ENCODE results near the gene ASPHD1.
"Not testable (repeated sequence)": the region's sequence is repeated elsewhere in the genome, so short reads cannot be mapped to it uniquely, and the experiment has no call there.

The ASPHD1 gene

DNA sequence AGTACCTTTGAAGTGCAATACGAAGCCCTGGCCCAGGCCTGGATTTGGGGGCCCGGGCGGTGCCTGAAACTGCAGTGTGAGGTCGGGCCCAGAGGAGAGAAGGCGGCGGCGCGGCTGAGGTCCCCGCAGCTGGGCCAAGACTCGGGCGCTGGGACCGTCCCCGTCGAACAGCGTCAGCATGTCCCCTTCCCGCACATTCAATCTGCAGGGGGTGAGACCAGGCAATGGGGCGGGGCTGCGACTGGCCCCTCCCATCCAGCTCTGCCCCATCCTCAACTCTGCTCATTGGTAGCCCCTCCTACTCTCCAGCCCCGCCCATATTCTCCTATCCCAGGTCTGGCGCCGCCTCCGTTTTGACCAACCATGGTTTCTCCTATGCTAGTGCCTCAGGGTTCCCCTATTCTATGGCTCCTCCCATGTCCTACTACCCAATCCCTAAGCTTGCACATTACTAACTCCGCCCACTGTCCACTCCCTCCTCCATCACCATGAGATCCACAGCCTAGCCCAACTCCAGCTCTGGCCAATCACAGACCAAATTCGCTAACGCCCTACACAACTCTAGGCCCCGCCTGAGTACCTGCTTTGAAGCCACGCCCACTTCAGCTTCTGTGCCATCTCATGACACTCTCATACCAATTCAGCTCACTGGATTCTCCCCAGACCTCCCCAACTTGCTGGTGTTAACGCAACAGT lies 22.9 kb upstream of the ASPHD1 start:
- peak overlapping the region; percentile 35 for H3K4me3 ChIP-seq (ENCODE audit: low read depth, low read length)

DNA sequence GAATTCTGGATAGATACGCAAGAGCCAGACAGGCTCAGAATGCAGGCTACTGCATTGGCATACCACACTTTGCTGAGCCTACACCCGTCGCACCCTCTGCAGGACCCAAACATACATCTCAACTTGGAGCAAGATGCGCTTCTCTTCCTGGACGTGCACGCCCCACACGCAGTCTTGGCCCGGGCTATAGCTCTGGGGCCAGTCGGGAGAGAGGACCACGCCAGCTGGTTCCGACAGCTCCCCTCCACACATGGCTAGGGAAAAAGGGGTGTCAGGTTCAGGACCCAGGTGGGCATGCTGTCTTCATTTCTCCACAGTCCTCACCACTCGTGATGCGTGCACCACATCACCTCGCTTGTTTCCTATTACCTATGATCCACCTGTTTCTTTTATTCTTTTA lies 22.1 kb upstream of the ASPHD1 start:
- H3K4me3 ChIP-seq (ENCODE audit: low read depth, low read length), result no peak overlapping the region

DNA sequence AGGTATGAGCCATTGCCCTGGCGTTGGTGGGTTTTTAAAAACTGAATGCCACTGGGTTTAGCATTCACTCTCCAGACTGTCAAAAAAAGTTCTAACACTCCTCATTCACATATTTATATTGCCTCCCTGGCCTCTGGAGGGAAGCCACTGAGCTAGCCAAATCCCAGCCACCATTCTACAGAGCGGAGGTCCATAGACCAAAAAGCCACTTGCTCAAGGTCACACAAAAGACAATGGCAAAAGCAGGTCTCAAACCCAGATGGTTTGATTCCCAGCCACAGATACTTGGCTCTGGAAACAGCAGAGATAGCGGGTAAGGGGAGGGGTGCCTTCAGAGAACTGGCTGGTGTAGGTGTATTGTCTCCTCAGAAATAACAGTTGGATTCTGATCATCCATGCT lies 19.2 kb upstream of the ASPHD1 start:
- H3K4me3 ChIP-seq (ENCODE audit: low read depth, low read length), result no peak overlapping the region

DNA sequence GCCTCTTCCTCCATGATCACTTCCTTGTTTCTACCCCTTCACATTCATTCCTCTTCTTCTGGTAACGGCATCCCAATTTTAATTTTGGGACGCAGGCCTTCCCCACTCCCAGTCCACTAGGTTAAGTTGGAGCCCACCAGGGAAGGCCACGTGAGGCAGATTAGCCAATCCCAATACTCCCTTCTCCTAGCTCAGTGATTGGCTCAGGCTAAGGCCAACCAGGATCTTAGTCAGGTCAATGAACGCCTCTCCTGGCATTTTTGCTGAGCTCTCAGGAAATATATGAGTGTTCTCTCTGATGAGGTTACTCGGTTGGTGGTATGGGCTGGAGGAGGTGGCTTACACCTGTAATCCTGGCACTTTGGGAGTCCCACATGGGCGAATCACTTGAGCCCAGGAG lies 16.3 kb upstream of the ASPHD1 start:
- no peak overlapping the region for H3K4me3 ChIP-seq (ENCODE audit: low read depth, low read length)

DNA sequence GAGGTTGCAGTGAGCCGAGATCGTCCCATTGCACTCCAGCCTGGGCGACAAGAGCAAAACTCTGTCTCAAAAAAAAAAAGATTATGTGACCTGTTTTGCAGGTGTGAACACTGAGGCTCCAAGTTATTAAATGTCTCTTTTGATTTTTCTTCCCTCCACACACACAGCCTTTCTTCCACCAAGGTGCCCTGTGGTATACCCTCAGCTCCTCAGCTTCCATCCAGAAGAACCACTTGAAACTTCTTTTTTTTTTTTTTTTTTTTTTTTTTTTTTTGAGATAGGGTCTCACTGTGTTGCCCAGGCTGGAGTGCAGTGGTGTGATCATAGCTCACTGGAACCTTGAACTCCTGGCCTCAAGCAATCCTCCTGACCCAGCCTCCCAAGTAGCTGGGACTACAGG lies 10.9 kb upstream of the ASPHD1 start:
- not testable (repeated sequence) for H3K4me3 ChIP-seq (ENCODE audit: low read depth, low read length)

DNA sequence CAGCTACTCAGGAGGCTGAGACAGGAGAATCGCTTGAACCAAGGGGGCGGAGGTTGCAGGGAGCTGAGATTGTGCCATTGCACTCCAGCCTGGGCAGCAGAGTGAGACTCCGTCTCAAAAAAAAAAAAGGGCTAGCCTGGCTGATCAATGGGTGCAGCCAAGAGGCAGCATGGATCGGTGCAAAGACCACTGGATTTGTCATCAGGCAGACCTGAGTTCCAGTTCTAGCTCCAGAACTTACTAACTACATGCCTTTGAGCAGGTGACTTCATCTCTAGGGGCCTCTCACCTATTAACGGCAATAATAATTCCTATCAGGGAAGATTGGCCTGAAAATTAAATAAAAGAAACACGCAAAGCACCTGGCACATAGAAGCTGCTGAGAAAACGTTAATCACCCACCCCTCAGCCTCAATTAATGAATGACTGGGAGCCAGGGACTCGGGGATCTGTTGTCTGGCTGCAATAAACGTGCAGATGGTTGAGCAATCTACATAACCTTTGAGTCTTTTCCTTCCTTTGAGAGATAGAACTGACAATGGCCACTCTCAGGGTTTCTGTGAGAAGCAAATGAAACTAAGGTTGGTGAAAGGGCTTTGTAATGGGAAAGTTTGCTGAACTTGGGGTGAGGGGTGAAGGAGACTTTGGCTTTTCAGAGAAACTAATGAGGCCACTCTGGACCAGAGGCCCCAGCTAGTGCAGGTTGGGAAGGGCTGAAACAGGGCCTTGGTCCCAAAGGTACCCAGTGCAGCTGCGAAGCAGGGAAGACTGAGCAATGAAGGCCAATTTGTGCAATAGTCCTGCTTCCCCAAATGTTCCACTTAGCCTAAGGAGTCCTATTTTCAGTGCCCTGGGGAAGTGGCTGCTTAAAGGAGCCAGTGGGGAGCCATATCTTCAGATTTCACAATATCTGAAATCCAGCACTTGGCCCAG lies 8.5 kb upstream of the ASPHD1 start:
- H3K4me3 ChIP-seq (ENCODE audit: low read depth, low read length), result no peak overlapping the region

DNA sequence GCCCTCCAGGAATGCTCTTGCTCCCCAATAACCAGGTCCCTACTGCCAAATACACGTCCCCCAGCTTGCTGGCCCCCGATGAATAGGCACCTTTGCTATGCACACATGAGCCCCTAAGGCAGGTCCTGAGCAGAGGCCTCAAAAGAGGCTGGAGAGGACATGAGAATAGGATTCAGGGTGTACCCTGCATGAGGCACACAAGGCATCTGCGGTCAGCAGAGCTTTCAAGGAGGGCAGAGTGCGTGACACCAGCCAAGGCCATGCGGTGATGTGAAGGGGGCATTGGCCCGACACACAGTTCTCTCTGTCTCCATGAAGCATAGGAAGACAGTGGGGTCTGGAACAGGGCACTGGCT lies 7.9 kb upstream of the ASPHD1 start:
- no peak overlapping the region for H3K4me3 ChIP-seq (ENCODE audit: low read depth, low read length)

DNA sequence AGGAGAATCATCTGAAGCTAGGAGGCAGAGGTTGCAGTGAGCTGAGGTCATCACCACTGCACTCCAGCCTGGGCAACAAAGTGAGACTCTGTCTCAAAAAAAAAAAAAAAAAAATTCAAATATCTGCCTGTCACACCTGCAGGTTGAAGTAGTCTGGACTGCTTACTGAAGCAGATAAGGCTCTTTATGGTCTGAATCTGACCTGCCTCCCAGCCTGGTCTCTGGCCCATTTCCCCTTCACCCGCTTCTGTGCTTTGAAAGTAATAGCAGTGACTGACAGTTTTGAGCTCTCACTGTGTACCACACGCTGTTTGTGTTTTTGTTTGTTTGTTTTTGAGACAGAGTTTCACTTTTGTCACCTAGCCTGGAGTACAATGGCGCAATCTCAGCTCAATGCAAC lies 6.7 kb upstream of the ASPHD1 start:
- H3K4me3 ChIP-seq (ENCODE audit: low read depth, low read length), result no peak overlapping the region

DNA sequence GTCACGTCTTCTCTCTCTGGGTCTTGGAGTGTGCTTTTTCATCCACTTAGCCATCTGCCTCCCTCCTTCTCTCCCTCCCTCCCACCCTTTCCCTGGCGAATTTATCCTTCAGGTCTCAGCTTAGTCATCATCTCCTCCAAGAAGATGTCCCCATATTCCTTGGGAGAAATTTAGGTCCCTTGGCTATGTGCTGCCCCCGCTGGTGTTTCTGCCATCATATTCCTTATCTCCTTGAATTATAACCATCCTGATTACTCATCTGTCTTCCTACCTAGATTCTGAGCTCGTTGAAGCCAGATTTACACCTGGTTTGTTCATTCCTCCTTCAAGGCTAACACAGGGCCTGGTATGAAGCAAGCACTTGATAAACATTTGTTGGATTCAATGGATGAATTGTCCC lies 5.9 kb upstream of the ASPHD1 start:
- H3K4me3 ChIP-seq (ENCODE audit: low read depth, low read length), result no peak overlapping the region

DNA sequence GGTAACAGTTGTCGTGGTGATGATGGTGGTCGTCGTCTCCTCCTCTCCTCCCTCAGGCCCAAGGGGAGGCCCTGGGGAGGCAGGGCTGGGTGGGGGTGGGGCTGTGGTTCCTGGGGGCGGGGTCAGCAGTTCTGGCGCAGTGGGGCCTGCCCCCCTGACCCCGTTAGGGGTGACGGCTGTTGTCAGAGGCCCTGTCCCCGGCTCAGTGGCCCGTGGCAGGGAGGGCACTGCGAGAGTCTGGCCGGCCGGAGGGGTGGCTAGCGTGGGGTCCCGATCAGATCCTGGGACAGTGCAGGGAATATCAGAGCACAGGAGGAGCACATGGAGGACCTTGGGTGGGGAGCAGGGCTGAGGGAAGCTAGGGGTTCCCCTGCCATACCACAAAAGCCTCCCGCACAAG lies 3.4 kb upstream of the ASPHD1 start:
- H3K4me3 ChIP-seq (ENCODE audit: low read depth, low read length), result no peak overlapping the region

DNA sequence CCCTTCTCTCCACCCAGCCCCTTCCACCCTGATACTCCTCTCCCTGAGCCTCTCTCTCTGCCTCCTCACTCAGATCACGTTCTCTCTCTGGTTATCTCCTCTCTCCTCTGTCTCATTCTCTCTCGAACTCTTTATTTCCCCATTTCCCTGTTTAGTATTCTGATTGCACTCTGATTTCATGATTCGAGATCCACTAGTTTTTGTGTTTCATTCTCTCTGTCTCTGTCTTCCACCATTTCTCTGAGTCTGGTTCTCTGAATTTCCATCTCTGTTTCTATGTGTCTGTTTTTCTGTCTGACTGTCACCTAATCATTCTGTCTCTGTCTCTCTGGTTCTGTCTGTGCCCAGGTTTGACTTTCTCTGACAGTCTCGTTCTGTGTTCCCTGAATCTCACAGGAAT lies 3.0 kb upstream of the ASPHD1 start:
- no peak overlapping the region for H3K4me3 ChIP-seq (ENCODE audit: low read depth, low read length)

DNA sequence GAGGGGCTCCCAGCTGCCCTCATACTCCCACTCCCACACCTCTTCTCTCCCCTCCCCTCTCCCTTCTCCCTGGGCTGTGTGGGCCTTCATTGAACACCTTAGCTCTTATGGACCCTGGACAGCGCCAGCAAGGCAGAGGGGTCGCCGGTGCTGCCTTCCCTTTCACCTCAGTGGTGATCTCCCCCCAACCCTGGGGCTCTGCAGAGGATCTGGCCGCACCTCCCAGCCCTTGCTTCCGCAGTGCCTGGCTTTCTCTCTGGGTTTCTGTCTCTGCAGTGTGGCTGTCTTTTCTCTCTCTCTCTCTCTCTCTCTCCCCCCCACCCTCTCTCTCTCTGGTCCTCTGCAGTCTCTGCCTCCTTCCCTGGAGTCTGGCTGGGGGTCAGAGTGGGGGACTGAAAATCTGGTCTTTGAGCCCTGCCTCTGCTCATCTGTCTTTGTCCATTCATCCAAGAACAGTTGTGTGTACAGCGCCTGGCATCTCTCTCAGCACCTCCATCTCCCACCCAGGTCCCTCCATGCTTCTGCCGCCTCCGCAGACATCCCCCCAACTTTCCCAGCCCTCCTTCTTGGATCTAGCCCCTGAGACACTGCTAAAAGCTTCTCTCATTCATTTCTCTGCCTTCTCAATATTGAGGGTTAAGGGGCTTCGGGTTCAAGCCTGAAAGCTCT lies 2.0 kb upstream of the ASPHD1 start:
- H3K4me3 ChIP-seq (ENCODE audit: low read depth, low read length), result peak overlapping the region; percentile 68

DNA sequence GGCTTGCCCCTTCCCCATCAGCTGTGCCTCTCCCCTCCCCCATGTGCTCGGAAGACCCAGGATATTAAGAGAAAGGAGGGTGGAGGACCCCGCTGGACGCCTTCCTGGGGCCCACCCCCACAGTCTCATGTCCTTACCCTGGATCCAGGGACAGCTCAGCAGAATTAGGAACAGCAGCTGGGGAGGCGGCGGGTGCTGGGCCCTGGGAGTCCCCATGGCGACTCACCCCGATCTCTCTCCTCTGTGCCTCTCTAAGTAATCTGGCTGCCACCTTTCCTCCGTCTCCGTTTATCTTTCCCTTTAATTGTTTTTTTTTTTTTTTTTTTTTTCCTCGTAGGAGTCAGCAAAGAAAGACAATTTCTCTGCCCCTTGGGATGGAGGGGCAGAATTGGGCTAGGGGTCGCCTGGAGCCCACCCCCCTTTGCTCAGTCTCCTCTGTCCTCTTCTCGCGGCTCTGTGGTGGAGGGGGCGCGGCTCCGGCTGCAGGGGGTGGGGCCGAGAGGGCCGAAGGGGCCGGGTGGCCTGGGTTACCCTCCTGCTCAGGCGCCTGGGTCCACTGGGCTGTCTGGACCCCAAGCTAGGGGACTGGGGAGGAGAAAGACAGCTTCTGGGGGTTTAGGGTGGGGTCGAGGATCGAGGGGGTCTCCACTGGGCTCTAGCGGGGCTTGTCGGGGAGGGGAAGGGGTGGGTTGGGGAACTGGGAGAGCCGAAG lies 1.3 kb upstream of the ASPHD1 start:
- H3K4me3 ChIP-seq (ENCODE audit: low read depth, low read length), result peak overlapping the region; percentile 68

DNA sequence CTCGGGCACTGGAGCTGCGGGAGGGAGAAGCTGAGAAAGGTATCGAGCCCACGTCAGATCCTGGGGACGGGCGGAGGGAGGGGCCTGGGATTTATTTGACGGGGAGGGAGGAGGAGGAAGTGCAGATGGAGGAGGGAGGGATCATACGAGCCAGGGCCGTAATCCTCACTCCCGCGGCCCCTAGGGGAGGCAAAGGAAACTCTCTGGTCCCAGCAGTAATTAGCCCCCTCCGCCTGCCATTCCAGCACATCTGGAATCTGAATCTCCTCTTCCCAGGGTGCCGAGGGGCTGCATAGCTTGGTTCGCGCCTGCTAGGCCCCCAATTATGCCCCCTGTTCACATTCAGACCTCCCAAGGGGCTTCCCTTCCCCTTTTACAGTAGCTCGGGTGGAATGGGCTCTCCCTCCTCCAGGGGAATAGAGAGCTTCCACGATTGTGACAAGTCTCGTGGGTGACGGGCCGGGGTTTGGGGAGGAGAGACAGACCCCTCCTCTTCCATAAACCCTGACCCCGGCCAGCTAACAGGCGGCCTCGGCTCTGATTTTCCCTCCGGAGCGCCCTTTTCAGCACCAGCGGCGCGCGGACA lies 679 bp upstream of the ASPHD1 start, which contains the start of gene SEZ6L2:
Gene SEZ6L2 (minus strand): TSS at position 35 of the 586 bp plus-strand sequence. CDS start 531 bp downstream, outside the sequence.
- peak within 1 kb of the TSS; percentile 77 for H3K4me3 ChIP-seq (ENCODE audit: low read depth, low read length)

DNA sequence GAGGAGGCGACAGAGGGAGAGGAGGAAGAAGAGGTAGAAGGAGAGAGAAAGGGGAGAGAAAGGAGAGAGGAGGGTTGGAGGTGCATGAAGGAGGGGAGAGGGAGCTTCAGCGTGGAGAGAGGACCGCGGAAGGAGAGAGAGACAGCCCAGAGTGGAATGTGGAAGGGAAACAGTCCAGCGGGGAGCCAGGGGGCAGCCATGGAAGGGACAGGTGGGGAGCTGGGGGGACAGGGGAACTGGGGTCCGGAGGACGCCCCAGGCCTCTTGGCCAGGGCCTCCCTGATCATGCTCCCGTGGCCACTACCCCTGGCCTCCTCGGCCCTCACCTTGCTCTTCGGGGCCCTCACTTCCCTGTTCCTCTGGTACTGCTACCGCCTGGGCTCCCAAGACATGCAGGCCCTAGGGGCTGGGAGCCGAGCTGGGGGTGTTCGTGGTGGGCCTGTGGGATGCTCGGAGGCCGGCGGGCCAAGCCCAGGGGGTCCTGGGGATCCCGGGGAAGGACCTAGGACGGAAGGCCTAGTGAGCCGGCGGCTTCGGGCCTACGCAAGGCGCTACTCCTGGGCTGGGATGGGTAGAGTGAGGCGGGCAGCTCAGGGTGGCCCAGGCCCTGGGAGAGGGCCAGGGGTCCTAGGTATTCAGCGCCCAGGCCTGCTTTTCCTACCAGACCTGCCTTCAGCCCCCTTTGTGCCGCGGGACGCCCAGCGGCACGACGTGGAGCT lies 759 bp downstream of the ASPHD1 start:
- H3K4me3 ChIP-seq (ENCODE audit: low read depth, low read length), result peak overlapping the region; percentile 77

DNA sequence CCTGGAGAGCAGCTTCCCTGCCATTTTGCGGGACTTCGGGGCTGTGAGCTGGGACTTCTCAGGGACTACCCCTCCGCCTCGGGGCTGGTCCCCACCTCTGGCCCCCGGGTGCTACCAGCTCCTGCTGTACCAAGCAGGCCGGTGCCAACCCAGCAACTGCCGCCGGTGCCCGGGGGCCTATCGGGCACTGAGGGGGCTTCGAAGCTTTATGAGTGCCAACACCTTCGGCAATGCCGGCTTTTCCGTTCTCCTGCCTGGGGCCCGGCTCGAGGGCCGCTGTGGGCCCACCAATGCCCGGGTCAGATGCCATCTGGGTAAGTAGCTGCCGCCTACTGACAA lies 1.3 kb downstream of the ASPHD1 start:
- peak overlapping the region; percentile 77 for H3K4me3 ChIP-seq (ENCODE audit: low read depth, low read length)

DNA sequence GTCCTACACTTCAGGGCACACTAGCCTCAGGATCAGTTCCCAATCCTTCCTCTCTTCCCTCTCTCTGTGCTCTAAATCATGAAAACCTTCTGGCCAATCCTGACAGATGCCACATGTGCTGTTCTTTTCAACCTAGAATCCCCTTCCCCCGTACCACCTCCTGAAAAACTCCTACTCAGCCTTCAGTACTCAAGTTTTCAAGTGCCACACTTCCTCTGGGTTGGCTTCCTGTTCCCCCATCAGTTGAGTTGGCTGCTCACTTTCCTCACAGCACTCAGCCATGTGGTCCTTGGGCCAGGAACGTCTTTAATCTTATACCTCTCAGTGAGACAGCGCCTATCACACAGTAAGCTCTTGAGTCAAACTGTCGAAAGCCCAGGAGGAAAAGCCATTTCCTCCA lies 3.3 kb downstream of the ASPHD1 start:
- H3K4me3 ChIP-seq (ENCODE audit: low read depth, low read length), result no peak overlapping the region

DNA sequence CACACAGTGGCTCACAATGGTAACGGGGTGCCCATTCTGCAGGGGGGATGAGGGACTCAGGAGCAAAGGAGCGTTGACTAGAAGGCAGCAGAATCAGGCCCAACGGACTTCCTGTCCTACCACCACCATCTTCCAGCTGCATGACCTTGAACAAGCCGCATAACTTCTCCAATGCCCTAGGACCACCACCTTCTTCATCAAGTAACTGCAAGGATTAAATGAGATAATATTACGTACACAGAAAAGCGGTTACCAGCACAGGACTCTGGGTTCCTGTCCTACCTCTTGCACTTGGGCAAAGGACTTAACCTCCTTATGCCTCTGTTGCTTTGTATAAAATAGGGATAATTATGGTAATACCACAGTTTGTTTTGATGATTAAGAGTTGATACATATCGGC lies 4.7 kb downstream of the ASPHD1 start:
- H3K4me3 ChIP-seq (ENCODE audit: low read depth, low read length), result no peak overlapping the region

DNA sequence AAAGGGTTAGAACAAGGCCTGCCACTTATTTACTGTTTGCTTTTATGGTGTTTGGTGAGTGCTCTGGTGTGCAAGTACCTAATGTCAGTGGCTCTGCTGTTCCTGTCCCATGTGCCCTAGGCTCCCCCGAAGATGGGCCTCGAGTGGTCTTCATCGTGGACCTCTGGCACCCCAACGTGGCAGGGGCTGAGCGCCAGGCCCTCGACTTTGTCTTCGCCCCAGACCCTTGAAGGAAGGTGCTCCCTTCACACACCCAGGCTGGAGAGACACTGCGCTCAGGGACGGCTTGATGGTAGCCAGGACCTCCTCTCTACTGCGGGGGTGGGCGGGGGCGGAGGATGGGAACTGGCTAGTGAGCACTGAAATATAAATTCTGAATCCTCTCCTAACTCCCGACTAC lies 5.4 kb downstream of the ASPHD1 start:
- H3K4me3 ChIP-seq (ENCODE audit: low read depth, low read length), result no peak overlapping the region

DNA sequence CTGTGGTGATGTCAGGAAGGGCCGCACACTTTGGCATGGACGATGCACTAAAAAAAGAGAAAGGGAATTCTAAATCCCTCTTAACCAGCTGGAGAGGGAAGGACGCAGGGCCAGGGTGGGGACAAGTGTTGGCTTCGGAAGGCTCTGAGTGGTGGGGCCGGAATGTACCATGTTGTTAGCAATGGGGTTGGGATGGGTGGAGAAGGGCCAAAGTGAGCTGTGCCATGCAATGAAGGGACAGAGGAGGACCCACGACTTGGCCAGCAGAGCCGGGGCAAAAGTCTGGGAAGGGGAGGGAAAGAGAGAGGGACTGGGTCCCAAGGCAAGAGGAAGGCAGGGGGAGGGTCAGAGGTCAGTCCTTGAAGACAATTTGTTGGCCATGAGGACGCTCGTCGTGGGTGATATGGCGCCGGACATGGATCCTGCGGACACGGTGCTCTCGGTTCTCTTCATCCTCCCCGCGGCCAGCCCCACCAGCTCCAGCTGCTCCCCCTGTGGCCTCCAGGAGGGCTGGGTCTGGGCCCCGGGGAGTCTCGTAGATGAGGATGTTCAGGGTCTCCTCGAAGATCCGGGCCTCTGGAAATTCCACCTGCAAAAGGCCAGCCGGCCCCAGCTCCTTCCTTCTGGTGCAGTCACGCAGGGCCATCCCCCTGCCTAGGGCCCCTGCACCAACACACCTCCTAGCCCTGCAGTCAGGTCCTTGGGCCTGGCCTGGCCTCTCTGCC lies 6.4 kb downstream of the ASPHD1 start:
- H3K4me3 ChIP-seq (ENCODE audit: low read depth, low read length), result no peak overlapping the region

Measured in iPS-11a (cell line).